Urothelium cell line (cell line): ENCODE data around the gene RNU2-63P.
"Not testable (repeated sequence)": the region's sequence is repeated elsewhere in the genome, so short reads cannot be mapped to it uniquely, and the experiment has no call there.

Experiments used
- DNase-seq: peaks from one replicate; pipeline ENCODE4 v3.0.0; 2011; ENCODE audit warnings: low spot score, mixed read lengths
- FAIRE-seq: peaks from 2 replicates; lab custom pipeline; 2011; peaks lifted over from hg19 to GRCh38; lab: Jason Lieb, UNC

RNU2-63P gene

DNA sequence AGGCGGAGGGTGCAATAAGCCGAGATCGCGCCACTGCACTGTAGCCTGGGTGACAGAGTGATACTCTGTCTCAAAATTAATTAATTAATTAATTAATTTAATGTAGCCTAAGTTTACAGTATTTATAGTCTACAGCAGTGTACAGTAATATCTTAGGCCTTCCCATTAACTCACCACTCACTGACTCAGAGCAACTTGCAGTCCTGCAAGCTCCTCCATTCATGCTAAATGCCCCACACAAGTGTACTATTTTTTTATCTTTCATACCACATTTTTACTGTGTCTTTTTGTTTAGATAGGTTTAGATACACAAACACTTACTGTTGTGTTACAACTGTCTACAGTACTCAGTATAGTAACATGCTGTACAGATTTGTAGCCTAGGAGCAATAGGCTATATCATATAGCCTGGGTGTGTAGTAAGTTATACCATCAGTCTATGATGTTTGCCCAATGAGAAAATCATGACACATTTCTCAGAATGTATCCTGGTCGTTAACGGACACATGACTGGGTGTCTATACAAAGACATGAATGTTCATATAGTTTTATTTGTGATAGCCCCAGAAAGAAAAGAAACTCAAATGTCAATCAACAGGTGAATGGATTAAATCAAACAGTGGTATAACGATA, 15.8 kb upstream of the RNU2-63P start:
- DNase-seq (no peak), FAIRE-seq (no peak)

DNA sequence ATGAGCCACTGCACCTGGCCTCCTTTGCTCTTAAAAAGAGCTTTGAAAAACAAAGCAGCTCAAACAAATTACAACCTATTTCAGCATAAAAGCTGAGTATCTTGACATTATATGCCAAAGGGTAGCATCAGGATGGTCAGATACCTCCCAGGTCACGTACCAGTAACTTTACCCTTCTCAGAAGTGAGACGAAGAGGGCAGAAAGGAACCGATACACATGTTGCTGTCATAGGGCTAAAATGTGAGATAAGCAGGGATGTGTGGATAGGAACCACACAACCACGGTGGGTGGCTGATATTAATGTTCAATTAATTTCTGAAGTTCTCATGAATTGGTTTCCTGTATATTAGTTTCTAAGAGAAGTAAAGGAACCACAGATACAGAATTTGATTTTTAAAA, 12.6 kb upstream of the RNU2-63P start:
- no peak for DNase-seq
- FAIRE-seq = no peak

DNA sequence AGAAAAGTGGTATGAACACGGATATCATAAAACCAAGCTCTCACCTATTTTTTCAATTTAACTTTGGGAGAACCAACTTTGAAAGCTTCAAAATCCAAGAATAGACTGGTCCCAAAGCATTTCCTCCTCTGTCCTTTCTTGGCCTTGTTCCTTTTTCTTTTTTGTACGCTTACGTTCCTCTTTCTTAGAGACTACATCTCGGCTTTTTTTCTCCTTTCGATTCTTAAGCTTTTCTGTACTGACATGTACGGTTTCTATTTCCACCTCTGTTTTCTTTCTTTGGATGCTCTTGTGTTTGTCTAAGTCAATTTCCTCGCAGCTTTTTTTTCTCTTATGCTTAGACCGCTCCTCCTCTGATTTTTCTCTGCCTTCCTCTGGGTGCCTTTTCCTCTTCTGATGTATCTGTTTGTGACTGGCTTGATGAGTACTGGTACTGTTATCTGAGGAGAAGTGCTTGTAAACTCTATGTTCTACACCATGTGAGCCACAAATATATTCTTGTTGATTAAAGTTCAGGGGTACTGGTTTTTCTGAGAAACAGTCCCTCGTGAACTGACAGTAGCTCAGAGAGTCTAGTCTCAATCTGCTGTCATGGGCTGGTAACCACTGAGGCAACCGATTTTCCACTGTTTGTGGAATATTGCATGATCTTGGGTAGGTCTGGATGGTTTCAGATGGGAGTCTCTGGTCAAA, 11.5 kb upstream of the RNU2-63P start:
- DNase-seq (no peak), FAIRE-seq (no peak)

DNA sequence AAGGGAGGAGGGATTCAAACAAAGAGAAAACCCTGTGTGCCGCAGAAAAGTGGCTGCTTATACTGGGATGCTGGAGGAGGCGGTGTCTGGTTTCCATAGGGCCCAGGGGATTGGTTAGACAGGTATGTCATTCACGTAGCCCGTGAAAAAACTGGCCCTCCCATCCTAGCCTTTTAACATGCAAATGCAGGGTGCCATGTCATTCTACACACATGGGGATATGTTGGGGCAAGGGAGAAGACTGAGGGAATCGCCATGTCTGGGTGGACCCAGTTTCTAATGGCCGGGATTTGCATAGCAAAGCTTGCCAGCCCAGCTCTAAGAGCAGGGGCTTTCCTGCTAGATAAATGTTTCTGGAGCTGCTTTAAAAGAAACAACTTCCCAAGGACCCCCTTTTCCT, 8.2 kb upstream of the RNU2-63P start:
- no peak for DNase-seq
- no peak for FAIRE-seq

DNA sequence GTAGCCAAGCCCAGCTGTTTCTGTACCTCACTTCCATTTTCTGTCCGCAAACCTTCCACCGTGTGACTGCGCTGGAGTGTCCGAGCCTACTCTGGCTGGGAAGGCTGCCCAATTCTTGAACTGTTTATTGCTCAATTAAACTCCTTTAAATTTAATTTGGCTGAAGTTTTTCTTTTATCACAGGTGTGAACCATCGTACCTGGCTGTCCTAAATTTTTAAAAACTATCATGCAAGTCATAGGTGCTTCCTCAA, 6.2 kb upstream of the RNU2-63P start:
- FAIRE-seq = no peak
- DNase-seq = no peak

DNA sequence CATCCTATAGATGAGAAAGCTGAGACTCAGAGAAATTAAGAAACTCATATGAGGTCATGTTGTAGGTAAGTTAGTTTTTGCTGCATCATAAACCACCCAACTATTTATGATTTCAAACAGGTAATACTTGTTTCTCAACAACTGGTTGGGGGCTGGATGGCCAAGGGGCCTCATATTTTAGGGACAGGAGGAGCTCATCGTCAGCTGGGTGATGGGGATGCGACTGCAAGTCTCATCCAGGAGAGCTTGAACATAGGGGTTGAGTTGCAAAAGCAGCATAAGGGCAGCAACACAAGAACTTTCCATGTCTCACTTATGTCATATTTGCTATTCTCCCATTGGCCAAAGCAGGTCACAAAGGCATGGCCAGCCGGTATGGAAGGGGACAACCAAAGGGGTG, 3.6 kb upstream of the RNU2-63P start:
- FAIRE-seq (no peak), DNase-seq (no peak)

DNA sequence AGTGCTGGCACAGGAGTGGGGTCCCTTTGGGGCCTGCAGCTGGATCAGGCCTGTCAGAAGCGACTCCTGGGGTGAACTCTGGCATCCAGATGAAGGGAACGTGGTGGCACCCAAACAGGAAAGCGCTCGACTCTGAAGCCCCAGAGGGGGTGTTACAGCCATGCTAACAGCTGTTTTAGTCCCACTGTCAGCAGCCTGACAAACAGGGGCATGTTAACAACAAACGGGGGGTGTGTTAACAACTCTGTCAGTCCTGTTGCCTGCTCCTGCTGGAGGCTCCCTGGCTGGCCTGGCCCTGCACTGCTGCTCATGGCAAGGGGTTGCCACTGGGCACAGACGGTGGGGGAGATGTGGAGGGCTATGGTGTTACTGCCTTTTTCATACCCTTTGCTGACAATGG, 2.6 kb upstream of the RNU2-63P start:
- DNase-seq (no peak), FAIRE-seq (no peak)

DNA sequence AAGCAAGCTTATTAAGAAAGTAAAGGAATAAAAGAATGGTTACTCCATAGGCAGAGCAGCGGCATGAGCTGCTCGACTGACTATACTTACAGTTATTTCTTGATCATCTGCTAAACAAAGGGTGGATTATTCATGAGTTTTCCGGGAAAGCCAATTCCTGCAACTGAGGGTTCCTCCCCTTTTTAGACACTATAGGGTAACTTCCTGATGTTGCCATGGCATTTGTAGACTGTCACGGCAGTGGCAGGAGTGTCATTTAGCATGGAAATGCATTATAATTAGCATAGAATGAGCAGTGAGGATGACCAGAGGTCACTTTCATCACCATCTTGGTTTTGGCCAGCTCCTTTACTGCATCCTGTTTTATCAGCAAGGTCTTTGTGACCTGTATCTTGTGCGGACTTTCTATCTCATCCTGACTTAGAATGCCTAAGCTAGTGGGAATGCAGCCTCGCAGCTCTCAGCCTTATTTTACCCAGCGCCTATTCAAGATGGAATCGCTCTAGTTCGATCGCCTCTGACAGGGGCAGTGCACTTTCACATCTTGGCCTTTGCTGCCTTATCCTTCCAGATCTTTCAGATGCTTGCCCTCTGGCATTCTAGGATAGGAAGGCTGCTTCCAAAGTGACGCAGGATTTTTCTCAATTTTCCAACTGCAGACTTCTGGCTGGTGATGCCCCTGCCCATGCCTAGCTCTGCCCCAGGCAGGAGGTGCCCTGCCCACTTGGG, 1.9 kb upstream of the RNU2-63P start:
- FAIRE-seq, DNase-seq: not testable (repeated sequence)

DNA sequence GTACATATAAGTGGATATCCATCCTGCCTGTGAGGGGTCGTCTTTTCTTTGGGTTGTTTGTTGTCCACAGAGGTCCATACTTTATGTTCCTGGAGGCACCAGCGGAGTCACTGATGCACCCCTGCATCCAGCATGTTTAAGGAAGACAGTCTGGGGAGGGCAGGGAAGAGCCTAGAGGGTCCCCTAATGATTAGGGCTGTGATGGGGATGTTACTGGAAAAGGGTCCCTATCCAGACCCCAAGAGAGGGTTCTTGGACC, 1.4 kb upstream of the RNU2-63P start:
- not testable (repeated sequence) for DNase-seq, FAIRE-seq

DNA sequence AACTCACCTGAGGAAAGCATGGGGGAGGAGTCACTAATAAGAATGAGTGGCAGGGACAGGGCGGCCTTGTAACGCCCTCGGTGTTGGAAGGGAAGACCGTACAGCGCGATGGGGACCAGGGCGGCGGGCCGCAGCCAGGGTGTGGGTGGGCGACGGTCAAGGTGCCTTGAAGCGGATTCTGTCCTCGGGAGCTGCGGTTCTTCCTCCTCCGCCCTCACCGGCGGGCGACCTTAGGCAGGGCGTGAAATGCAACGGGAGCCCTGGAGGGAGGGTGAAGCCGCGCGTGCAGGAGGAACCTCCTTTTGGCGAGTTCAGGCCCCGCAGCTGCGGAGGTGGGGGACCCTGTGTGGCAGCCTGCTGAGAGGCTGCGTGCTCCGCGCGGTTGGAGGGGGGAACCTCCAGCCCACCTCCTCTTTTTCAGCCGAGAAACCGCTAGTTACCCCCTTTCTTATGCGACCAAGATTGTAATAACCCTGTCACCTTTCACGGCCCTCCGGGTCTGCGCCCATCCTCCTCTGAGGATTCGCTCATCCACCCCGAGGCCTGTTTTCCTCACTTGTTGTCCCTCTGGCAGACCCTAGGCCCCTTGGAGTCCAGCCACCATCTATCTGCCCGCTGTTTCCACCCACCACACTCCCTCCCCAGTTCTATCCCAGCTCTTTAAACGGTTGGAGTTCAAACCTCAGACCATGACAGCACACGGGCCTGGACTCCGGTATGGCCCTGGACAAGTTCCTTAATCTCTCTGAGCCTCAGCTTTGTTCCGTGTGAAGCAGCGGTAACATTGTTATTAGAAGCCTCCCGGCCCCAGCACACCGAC, 823 bp upstream of the RNU2-63P start:
- FAIRE-seq (no peak), DNase-seq (peak; percentile 26)

DNA sequence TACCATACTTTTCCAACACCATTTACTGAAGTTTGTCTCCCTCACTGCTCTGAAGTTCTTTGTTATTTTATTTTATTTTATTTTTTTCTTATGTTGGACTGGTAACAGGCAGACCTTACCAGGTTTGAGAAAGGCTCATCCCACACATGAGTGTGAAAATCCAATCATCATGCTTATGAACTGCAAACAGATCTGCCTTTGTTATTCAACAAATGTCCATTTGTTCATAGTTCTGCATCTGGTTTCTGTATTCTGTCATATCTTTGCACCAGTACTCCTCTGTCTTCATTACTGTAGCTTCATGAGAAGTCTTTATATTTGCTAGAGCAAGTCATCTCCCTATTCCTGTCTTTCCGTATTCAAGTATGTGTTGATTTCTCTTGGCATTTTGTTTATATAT, 5.3 kb downstream of the RNU2-63P start:
- FAIRE-seq = no peak
- no peak for DNase-seq

DNA sequence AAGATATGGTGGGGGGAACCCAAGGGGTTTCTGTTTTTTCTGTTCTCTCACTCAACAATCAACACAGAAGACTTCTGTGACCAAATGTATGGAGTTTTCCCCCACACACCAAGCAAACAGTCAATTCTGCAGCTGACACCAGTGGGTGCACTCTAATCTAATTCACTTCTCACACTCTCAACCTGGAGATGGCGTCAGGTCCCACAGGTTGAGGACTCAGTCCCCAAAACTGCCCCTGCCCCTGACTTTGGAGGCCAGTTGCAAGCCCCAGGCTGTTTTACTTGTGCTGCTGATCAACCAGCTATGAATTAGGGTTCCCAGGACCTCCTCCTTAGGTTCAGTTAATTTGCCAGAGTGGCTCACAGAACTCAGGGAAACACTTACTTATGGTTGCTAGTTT, 6.2 kb downstream of the RNU2-63P start:
- FAIRE-seq (no peak), DNase-seq (no peak)

DNA sequence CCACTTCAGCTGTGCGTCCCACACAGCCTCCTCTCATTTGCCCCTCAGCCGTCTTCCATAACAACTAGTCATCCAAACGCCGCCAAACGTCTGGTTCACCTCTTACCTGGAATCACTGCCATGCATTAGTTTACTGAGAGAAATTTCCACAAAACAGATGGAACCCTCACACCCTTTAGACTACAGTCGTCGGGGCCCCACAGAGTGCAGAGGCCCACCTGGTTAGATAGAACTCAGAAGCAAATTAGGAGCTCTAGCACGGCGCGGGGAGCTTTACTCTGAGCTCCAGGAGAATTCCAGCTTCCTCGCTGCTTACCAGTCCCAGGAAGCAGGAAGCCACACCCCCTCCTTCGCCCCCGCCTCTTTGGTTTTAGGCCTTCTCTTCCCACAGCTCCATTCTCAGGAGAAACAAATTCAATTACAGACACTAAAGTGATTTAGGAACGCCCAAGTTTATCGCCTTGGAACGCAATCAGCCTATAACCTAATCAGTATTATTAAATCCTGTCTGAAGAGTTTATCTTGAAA, 9.4 kb downstream of the RNU2-63P start:
- FAIRE-seq (no peak), DNase-seq (no peak)

DNA sequence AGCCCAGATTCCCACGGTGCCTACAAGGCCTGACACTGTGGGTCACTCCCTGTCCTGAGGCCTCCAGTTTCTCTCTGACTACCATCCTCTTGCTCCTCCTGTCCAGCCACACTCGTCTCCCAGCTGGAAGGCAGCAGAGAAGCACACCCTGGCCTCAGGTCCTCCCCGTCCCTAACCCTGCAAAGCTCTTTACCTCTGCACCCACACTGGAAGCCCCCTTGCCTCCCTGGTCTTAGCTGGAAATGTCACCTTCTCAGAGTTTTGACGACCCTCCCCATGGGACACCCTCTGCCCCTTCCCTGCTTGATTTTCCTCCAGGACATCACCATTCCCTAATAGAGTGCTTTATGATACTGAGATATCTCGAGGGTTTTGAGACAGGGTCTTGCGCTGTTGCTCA, 10.6 kb downstream of the RNU2-63P start:
- FAIRE-seq = no peak
- DNase-seq = no peak

DNA sequence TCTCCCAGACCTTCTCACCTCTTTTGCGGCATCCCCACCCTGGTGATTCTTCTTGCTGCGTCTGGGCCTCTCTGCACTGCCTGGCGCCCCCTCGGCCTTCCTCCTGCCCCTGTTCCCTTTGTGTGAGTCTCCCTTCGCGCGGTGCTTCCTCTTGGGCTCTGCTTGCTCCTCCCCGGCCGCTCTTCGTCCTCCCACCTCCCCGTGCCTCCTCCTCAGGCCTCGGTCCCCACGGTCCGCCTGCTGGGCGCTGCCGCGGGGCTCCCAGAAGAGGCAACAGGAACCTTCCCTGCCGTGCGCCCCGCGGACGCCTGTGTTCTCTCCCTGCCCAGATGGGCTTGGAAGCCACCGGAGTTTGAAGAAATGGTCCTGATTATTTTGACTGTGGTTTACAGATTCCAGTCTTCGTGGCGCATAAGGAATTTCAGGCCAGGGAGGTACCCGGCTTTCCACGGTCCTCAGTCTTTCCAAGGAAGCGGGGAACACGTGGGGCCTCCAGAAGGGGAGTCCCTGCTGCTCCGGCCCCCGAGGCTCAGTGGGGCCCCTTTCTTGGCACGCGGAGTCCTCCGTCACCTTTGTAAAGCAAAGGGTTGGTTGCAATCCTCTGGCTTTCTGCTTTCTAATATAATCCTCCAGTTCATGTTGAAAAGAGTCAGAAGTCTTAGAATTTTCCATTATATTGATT, 13.1 kb downstream of the RNU2-63P start:
- DNase-seq = no peak
- no peak for FAIRE-seq

DNA sequence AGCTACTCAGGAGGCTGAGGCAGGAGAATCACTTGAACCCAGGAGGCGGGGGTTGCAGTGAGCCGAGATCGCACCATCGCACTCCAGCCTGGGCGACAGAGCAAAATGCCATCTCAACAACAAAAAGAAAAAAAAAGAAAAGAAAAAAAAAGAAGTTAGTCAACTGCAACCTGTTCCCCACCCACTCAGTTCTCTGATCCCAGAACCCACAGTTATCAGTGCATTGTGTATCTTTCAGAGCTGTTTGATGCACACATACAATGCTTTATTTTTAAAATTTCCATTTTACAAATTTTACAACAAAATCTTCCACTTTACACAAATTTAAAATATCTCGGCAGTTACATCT, 14.0 kb downstream of the RNU2-63P start:
- FAIRE-seq (no peak), DNase-seq (no peak)

DNA sequence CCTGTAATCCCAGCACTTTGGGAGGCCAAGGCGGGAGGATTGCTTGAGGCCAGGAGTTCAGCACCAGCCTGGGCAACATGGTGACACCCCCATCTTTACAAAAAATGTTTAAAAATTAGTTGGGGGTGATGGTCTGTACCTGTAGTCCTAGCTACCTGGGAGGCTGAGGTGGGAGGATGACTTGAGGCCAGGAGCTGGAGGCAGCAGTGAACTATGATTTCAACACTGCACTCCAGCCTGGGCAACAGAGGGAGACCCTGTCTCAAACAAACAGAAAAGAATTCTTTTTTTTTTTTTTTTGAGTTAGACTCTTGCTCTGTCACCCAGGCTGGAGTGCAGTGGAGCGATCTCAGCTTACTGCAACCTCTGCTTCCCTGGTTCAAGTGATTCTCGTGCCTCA, 15.9 kb downstream of the RNU2-63P start:
- not testable (repeated sequence) for FAIRE-seq, DNase-seq

DNA sequence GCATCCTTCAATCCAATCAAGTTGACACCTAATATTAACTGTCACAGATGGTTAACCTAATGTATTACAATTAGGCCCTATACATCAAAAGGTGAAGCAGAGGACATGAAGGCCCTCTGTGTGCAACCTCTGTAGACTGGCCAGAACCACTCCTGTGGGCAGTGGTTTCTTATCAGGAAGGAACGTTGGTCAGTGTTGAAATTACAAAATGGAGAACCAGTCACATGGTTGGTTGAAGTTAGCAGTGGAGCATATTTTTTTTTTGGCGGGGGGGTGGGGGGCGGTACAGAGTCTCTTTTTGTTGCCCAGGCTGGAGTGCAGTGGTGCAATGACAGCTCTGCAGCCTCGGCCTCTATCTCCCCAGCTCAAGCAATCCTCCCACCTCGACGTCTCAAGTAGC, 19.8 kb downstream of the RNU2-63P start:
- no peak for FAIRE-seq
- no peak for DNase-seq

DNA sequence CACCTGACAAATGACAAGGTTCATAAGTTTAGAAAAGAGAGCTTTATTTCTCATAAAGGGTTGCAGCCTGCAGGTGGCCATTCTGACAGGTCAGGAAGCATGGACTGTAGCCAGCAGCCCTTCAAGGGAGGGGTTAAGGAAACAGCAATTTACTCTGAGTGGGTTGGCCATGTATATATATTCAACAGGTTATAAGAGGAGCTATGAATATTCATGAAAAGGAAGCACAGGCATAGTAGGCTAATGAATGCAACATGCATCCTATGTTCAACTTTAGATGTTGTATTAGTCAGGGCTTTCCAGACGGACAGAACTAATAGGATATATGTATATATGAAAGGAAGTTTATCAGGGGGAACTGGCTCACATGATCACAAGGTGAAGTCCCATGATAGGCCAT, 20.6 kb downstream of the RNU2-63P start:
- FAIRE-seq (no peak), DNase-seq (no peak)

DNA sequence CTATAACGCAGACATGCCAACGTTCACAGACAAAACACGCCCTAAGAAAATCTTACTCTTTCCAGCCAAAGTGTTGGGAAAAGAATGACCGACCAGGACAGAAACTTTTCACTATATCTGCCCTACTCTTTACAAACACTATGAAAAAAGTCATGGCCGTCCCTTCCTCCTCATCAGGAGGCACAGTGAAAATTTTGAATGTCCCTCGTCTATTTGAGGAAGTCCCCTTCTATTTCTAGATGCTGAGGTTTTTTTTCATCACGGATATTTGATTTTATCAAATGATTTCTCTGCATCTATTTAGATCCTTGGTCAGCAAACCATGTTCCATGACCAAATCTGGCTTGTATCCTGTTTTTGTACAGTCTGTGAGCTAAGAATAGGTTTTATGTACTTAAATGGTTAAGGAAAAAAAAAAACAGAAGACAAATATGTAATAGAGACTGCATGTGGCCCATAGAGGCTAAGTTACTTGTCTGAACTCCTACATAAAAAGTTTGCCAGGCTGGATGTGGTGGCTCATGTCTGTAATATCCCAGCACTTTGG, 22.0 kb downstream of the RNU2-63P start:
- FAIRE-seq, DNase-seq: not testable (repeated sequence)

DNA sequence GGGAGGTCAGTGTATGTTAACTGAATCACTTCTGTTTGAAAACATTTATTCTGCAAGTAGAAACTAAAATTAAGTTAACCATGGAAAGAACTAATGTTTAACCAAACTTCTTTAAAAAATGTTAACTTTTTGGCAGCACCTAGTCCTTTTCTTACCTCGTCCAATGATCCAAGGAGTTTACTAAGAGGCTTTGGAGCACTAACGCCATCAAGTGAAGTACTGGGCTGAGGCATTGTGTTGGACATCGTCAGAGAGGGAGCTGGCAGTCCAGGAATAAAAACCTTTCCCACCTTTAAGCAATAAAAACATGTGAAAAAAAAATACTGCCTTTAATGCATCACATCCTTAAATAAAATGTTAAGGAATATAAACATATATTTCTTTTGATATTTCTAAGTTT, 23.8 kb downstream of the RNU2-63P start:
- not testable (repeated sequence) for FAIRE-seq, DNase-seq
